HepG2 (cell line): ENCODE measurements around the gene ERMARD. TPM values are rescaled to one million over a fixed set of nuclear protein-coding genes. Genes with fewer than 3 reads are reported as not detected.

Experiments used
- ATAD3A ChIP-seq: sonication (generic); formaldehyde crosslinking; IDR thresholded peaks from 2 replicates; pipeline ENCODE4 v1.4.0; 2020; ENCODE audit warnings: missing genetic modification reagents
- CEBPG ChIP-seq: IDR thresholded peaks from 2 replicates; pipeline ENCODE4 v1.6.1; 2016
- FUBP1 ChIP-seq: sonication (generic); formaldehyde crosslinking; IDR thresholded peaks from 2 replicates; pipeline ENCODE4 v1.5.1; 2020; ENCODE audit warnings: missing genetic modification reagents, mild to moderate bottlenecking, borderline replicate concordance
- GLI4 ChIP-seq: sonication (generic); formaldehyde crosslinking; IDR thresholded peaks from 2 replicates; pipeline ENCODE4 v1.5.1; 2020; ENCODE audit warnings: missing genetic modification reagents, mild to moderate bottlenecking, moderate library complexity, borderline replicate concordance
- ISX ChIP-seq: sonication (generic); formaldehyde crosslinking; conservative IDR thresholded peaks from 2 replicates; pipeline ENCODE4 v1.5.0; 2020; ENCODE audit warnings: missing genetic modification reagents
- KDM4B ChIP-seq: sonication (generic); formaldehyde crosslinking; IDR thresholded peaks from 2 replicates; pipeline ENCODE4 v1.4.0; 2020; ENCODE audit warnings: missing genetic modification reagents
- MAF1 ChIP-seq: sonication (generic); formaldehyde crosslinking; IDR thresholded peaks from 2 replicates; pipeline ENCODE4 v1.5.0; 2020; ENCODE audit warnings: missing genetic modification reagents, borderline replicate concordance
- MAX ChIP-seq: IDR thresholded peaks from 2 replicates; pipeline ENCODE4 v1.6.1; 2012; ENCODE audit warnings: inconsistent platforms
- PHF5A ChIP-seq: IDR thresholded peaks from one replicate; pipeline ENCODE4 v1.6.1; 2018; ENCODE audit warnings: low read depth, missing genetic modification reagents; ENCODE audit not compliant: unreplicated experiment
- PRDM10 ChIP-seq: sonication (generic); formaldehyde crosslinking; IDR thresholded peaks from 2 replicates; pipeline ENCODE4 v1.4.0; 2020; ENCODE audit warnings: low read depth, missing genetic modification reagents
- PRDM4 ChIP-seq: sonication (generic); formaldehyde crosslinking; IDR thresholded peaks from 2 replicates; pipeline ENCODE4 v1.9.0; 2021; ENCODE audit warnings: missing genetic modification reagents, borderline replicate concordance
- PRPF4 ChIP-seq: fragments of 200-400 bp; formaldehyde crosslinking; IDR thresholded peaks from 2 replicates; pipeline ENCODE4 v1.6.1; 2016; ENCODE audit warnings: low read length, low read depth; ENCODE audit not compliant: poor library complexity, severe bottlenecking
- SIN3B ChIP-seq: fragments of 150-350 bp; IDR thresholded peaks from 2 replicates; pipeline ENCODE4 v1.6.1; 2014; ENCODE audit warnings: low read length
- ZBTB3 ChIP-seq: sonication (generic); formaldehyde crosslinking; IDR thresholded peaks from 2 replicates; pipeline ENCODE4 v1.4.0; 2020; ENCODE audit warnings: low read depth, mild to moderate bottlenecking, moderate library complexity, missing genetic modification reagents, borderline replicate concordance
- ZFP1 ChIP-seq: IDR thresholded peaks from 2 replicates; pipeline ENCODE4 v1.6.1; 2016
- ZFP82 ChIP-seq: sonication (generic); formaldehyde crosslinking; IDR thresholded peaks from 2 replicates; pipeline ENCODE4 v1.5.1; 2020; ENCODE audit warnings: mild to moderate bottlenecking, missing genetic modification reagents, borderline replicate concordance
- ZMAT3 ChIP-seq: sonication (generic); formaldehyde crosslinking; conservative IDR thresholded peaks from 2 replicates; pipeline ENCODE4 v1.7.0; 2021; ENCODE audit warnings: missing genetic modification reagents
- ZNF589 ChIP-seq: sonication (generic); formaldehyde crosslinking; conservative IDR thresholded peaks from 2 replicates; pipeline ENCODE4 v1.8.0; 2022; ENCODE audit warnings: mild to moderate bottlenecking, moderate library complexity, missing genetic modification reagents
- ZNF607 ChIP-seq: sonication (generic); formaldehyde crosslinking; IDR thresholded peaks from 2 replicates; pipeline ENCODE4 v1.5.1; 2020; ENCODE audit warnings: missing genetic modification reagents, mild to moderate bottlenecking, borderline replicate concordance
- polyA plus RNA-seq, 8 experiments: library from polyadenylated mRNA; depleted of rRNA in 3 of 8; stranded (reverse) in 7 of 8; unstranded in 1 of 8; fragments of >200 nt; fragmentation: Illumina TruSeq in 4 of 8; extraction: Trizol in 4 of 8; gene quantifications; 2 replicates each; pipeline versions ENCODE4 v1.2.1 to v1.2.3, GENCODE V29; 2011 to 2016; ENCODE audit warnings: low read depth in 4 of 8, missing spikeins in 1 of 8, mixed read lengths in 1 of 8; ENCODE audit not compliant: insufficient read depth in 1 of 8
- total RNA-seq, 5 experiments: library from RNA; depleted of rRNA; stranded (reverse); fragments of >200 nt; fragmentation: Illumina TruSeq; extraction: Trizol; gene quantifications; 2 replicates each; pipeline ENCODE4 v1.2.3, GENCODE V29; 2016; ENCODE audit warnings: low read depth in 1 of 5

ERMARD gene
- total and polyA plus RNA-seq, 2 of the 13 experiments (the other 11 are each of a cell fraction or from before 2014, with no cell fraction given), result 8.8 to 10.7 TPM

GRCh38 chr6:169800668-169801395, 49.4 kb downstream of the ERMARD start (continued):
- no peak; the same call in 1 of the 2 replicates for TF ChIP-seq PRDM10 (CRISPR knock-in tag)
- TF ChIP-seq MAF1 (CRISPR knock-in tag), result 0 out of 2 replicates have a peak, but pooled peaks have one; percentile 43
- TF ChIP-seq KDM4B (CRISPR knock-in tag), result peak; percentile 70
- TF ChIP-seq GLI4 (CRISPR knock-in tag), result no peak
- no peak for TF ChIP-seq ZBTB3
- TF ChIP-seq PRPF4, result no peak
- no peak for TF ChIP-seq SIN3B
- peak; percentile 82 for TF ChIP-seq MAX
- 0 out of 2 replicates have a peak, but pooled peaks have one; percentile 27 for TF ChIP-seq ISX (CRISPR knock-in tag)
- TF ChIP-seq ATAD3A, result no peak
- TF ChIP-seq CEBPG (CRISPR knock-in tag), result peak; percentile 74
- TF ChIP-seq ZNF607, result 0 out of 2 replicates have a peak, but pooled peaks have one; percentile 34
- no peak for TF ChIP-seq ZFP82 (CRISPR knock-in tag)
- TF ChIP-seq PHF5A (CRISPR knock-in tag), result no peak
- peak; percentile 84; the same call in 1 of the 2 replicates for TF ChIP-seq FUBP1 (CRISPR knock-in tag)
- peak; percentile 43; the same call in 1 of the 2 replicates for TF ChIP-seq ZMAT3 (CRISPR knock-in tag)
- no peak for TF ChIP-seq ZNF589
- TF ChIP-seq PRDM4 (CRISPR knock-in tag), result no peak
- TF ChIP-seq ZFP1 (CRISPR knock-in tag), result no peak
